GM20431 (cell line): ENCODE data around the gene MOGAT1.
"Not testable (repeated sequence)": the region's sequence is repeated elsewhere in the genome, so short reads cannot be mapped to it uniquely, and the experiment has no call there.

Source experiments
- in situ Hi-C: fragments of 300-500 bp; cut with MseI, MboI; formaldehyde crosslinking; loops from one replicate; pipeline ENCODE4 v1.15.0; 2020; ENCODE audit warnings: low sequenced_read_pairs; ENCODE audit not compliant: unreplicated experiment

MOGAT1 gene

DNA sequence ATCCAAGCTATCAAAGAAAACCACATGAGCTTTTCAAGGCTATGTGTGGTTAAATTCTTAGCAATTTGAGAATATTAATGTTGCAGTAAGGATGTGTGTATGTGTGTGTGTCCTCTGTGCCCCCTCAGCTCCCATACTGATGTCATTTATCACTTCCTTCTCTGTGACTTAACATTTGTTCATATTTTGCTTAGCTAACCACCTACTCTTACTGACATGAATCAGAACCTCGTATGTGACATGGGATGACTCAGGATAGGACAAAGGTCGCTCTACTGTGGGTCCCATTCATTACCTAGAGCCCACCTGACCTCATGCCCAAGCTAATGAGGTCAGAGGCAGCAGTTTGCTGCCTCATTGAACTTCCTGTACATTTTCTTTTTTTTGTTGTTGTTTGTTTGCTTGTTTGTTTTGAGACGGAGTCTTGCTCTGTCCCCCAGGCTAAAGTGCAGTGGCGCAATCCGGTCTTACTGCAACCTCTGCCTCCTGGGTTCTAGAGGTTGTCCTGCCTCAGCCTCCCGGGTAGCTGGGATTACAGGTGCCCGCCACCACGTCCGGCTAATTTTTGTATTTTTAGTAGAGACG is 36.3 kb downstream of the MOGAT1 start:
- in situ Hi-C loops, result no loop called here

DNA sequence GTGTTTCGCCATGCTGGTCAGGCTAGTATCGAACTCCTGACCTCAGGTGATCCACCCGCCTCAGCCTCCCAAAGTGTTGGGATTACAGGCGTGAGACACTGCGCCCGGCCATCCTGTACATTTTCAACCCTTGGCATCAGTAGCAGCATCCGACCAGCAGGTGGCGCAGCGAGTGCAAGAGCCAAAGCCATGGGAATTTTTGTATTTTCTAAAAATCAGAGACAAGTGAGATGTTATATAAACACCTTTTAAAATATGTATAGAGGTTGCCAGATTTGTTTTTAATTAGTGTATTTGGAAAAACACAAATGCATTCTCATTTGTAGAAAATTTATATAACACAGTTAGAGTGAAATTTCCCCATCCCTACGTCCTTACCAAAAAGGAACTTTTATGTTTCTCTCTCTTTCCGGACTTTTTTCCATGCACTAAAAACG is 36.8 kb downstream of the MOGAT1 start:
- in situ Hi-C loops, result no loop called here

- in situ Hi-C loops, result no loop called here
These were observed 37.9 kb downstream of the MOGAT1 start for GRCh38 chr2:222709191-222709891.

DNA sequence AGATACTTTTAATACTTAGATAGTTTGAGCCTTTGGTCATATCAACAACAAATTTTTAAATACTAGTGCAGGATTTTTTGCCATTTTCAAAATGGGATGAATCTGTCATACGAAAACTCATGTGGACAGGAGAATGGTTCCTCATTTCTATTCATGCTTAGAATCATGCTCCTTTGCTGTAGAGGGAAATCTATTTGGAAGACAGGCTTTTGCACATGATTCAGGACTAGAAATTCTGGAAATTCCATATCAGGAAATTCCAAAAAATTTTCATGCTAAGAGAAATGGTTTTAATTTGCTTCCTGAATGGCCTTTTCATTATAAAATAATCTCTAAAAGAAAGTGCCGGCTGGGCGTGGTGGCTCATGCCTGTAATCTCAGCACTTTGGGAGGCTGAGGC is 39.3 kb downstream of the MOGAT1 start:
- in situ Hi-C loops, result no loop called here

GRCh38 chr2:222711315-222711940 is 40.0 kb downstream of the MOGAT1 start:
- in situ Hi-C loops, result no loop called here

DNA sequence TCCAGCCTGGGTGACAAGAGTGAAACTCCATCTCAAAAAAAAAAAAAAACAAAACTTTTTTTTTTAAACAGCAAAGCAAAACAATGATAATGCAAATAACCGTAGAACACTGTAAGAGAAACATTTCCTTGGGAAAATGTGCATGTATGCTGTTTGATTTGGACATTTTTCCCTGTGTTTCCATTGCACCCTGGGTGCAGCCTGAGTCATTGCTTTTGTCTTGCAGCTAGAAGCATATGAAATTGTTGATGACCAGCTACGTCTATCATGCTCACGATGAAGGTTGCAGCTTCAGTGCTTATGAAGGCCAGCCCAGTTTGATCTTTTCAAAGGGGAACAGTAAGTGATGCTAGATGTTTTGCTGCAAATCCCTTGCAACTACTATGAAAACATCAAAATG is 41.5 kb downstream of the MOGAT1 start:
- in situ Hi-C loops, result no loop called here

GRCh38 chr2:222714361-222715241 is 43.1 kb downstream of the MOGAT1 start:
- in situ Hi-C loops, result no loop called here

- in situ Hi-C loops, result no loop called here
These were observed 44.3 kb downstream of the MOGAT1 start for GRCh38 chr2:222715742-222716141.

DNA sequence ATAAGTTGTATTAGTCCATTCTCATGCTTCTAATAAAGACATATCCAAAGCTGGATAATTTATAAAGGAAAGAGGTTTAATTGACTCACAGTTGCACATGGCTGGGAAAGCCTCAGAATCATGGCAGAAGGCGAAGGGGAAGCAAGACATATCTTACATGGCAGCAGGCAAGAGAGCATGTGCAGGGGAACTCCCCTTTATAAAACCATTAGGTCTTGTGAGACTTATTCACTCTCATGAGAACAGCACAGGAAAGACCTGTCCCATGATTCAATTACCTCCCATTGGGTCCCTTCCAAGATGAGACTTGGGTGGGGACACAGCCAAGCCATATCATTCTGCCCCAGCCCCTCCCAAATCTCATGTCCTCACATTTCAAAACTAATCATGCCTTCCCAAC is 48.3 kb downstream of the MOGAT1 start:
- in situ Hi-C loops, result not testable (repeated sequence)

GRCh38 chr2:222721597-222721996 is 50.1 kb downstream of the MOGAT1 start:
- in situ Hi-C loops, result not testable (repeated sequence)

- in situ Hi-C loops, result no loop called here
These were observed 51.0 kb downstream of the MOGAT1 start for GRCh38 chr2:222722327-222722946.

GRCh38 chr2:222724208-222724607 is 52.8 kb downstream of the MOGAT1 start:
- in situ Hi-C loops, result no loop called here

- in situ Hi-C loops, result no loop called here
These were observed 57.2 kb downstream of the MOGAT1 start for GRCh38 chr2:222728621-222729020.

- in situ Hi-C loops, result no loop called here
These were observed 59.0 kb downstream of the MOGAT1 start for GRCh38 chr2:222730366-222730999.

DNA sequence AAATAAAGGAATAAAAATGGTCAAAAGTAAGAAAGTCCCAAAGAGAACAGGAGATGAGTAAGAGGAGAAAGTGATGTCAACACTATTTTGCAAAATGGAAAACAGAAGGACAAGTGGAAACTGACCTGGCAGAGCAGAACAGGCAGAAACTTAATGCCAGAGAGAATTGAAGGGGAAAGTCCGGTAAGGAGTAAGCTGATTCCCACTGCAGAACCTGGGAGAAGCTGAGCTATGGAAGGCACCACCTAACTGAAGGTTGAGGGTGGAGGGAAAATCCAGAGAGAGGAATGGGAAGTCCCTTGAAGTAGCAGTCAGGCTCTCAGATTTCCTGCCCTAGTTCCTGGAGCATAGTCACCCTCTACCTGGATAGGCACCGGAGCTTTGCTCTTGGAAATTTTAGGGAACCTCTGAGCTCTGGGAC is 59.8 kb downstream of the MOGAT1 start:
- in situ Hi-C loops, result no loop called here

- in situ Hi-C loops, result no loop called here
These were observed 61.2 kb downstream of the MOGAT1 start for GRCh38 chr2:222732489-222733178.

DNA sequence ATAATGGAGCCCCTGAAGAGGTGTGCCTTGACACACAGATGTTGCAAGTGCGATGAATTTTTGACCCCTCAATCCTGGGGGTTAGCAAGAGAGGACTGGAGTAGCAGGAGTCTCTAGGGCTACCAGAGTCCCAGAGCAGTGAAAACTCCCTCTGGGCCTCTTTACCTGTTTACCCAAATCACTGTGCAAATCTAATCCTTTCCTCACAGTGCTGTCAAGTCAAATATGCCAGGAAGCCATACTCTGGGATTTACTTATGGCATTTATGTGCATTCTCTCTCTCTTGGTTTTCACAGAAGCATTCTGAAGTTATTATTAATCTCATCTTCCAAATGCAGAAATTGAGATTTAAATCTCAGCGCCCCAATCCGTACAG is 62.0 kb downstream of the MOGAT1 start:
- in situ Hi-C loops, result no loop called here

GRCh38 chr2:222733846-222734702 is 62.6 kb downstream of the MOGAT1 start:
- in situ Hi-C loops, result no loop called here
